Parathyroid adenoma (tissue), 2 donors: Measurements from ENCODE around the gene ACSBG1.

ENCODE experiments used
- H2AFZ ChIP-seq: fragments of 300-600 bp; sonication (generic); one replicate; pipeline ENCODE4 v1.7.0; 2017; ENCODE audit warnings: antibody characterized with exemption, mild to moderate bottlenecking
- H3K27ac ChIP-seq: fragments of 300-600 bp; sonication (generic); one replicate; pipeline ENCODE4 v1.7.0; 2017
- H3K27me3 ChIP-seq: fragments of 300-600 bp; sonication (generic); one replicate; pipeline ENCODE4 v1.7.0; 2017; ENCODE audit warnings: low read length; ENCODE audit not compliant: control insufficient read depth, insufficient read depth
- H3K36me3 ChIP-seq: fragments of 300-600 bp; sonication (generic); one replicate; pipeline ENCODE4 v1.7.0; 2017; ENCODE audit warnings: low read length; ENCODE audit not compliant: control insufficient read depth, insufficient read depth
- H3K4me1 ChIP-seq: fragments of 300-600 bp; sonication (generic); one replicate; pipeline ENCODE4 v1.7.0; 2017; ENCODE audit warnings: control low read depth
- H3K4me2 ChIP-seq: fragments of 300-600 bp; sonication (generic); one replicate; pipeline ENCODE4 v1.7.0; 2017; ENCODE audit warnings: low read length
- H3K4me3 ChIP-seq: fragments of 300-600 bp; sonication (generic); one replicate; pipeline ENCODE4 v1.7.0; 2017; ENCODE audit warnings: low read depth, low read length
- H3K79me2 ChIP-seq: fragments of 300-600 bp; sonication (generic); one replicate; pipeline ENCODE4 v1.7.0; 2017; ENCODE audit warnings: control low read depth
- H3K9ac ChIP-seq: fragments of 300-600 bp; sonication (generic); one replicate; pipeline ENCODE4 v1.7.0; 2017; ENCODE audit warnings: mild to moderate bottlenecking
- H3K9me3 ChIP-seq: fragments of 300-600 bp; sonication (generic); one replicate; pipeline ENCODE4 v1.7.0; 2017; ENCODE audit warnings: low read length; ENCODE audit not compliant: control insufficient read depth
- CTCF ChIP-seq: fragments of 300-600 bp; sonication (generic); IDR thresholded peaks from one replicate; pipeline ENCODE4 v1.7.0; 2017; ENCODE audit warnings: antibody characterized with exemption, mild to moderate bottlenecking
- donor health status: primary hyperparathyroidism.

Gene ACSBG1

GRCh38 chr15:78208887-78209645 is 25.3 kb downstream of the ACSBG1 start:
- TF ChIP-seq CTCF, result no peak
- H3K27me3 ChIP-seq, result no peaks in the 10 kb centered on the region
- peak overlapping the region; percentile 66 for H2AFZ ChIP-seq
- peak overlapping the region; percentile 73 for H3K27ac ChIP-seq
- no peaks in the 10 kb centered on the region for H3K36me3 ChIP-seq
- peaks cover 17% of the 10 kb centered on the region for H3K4me1 ChIP-seq
- H3K79me2 ChIP-seq, result no peaks in the 10 kb centered on the region
- H3K4me2 ChIP-seq, result no peak overlapping the region
- no peak overlapping the region for H3K4me3 ChIP-seq
- H3K9me3 ChIP-seq, result no peaks in the 10 kb centered on the region
- H3K9ac ChIP-seq, result no peak overlapping the region

- no peak overlapping the region for H3K27ac ChIP-seq
- H3K4me1 ChIP-seq, result peaks cover 17% of the 10 kb centered on the region
These were observed 26.0 kb downstream of the ACSBG1 start for GRCh38 chr15:78208341-78208844.

GRCh38 chr15:78207641-78208340 is 26.6 kb downstream of the ACSBG1 start:
- no peak overlapping the region for H3K9ac ChIP-seq
- H3K9me3 ChIP-seq, result no peaks in the 10 kb centered on the region
- no peak overlapping the region for H3K27ac ChIP-seq
- no peak overlapping the region for H3K4me3 ChIP-seq
- H3K4me1 ChIP-seq, result peaks cover 17% of the 10 kb centered on the region
- no peaks in the 10 kb centered on the region for H3K27me3 ChIP-seq
- no peaks in the 10 kb centered on the region for H3K79me2 ChIP-seq
- H3K36me3 ChIP-seq, result no peaks in the 10 kb centered on the region
- no peak overlapping the region for H3K4me2 ChIP-seq
- H2AFZ ChIP-seq, result no peak overlapping the region
- TF ChIP-seq CTCF, result no peak

More at GRCh38 chr15:78208341-78208844, 26.0 kb downstream of the ACSBG1 start:
- Histone ChIP-seq H3K4me3 (no peak overlapping the region), H3K36me3 (no peaks in the 10 kb centered on the region), H3K4me2 (no peak overlapping the region), H3K9me3 (no peaks in the 10 kb centered on the region), H3K27me3 (no peaks in the 10 kb centered on the region), H3K79me2 (no peaks in the 10 kb centered on the region), H2AFZ (no peak overlapping the region), H3K9ac (no peak overlapping the region)
- TF ChIP-seq CTCF, result no peak

DNA sequence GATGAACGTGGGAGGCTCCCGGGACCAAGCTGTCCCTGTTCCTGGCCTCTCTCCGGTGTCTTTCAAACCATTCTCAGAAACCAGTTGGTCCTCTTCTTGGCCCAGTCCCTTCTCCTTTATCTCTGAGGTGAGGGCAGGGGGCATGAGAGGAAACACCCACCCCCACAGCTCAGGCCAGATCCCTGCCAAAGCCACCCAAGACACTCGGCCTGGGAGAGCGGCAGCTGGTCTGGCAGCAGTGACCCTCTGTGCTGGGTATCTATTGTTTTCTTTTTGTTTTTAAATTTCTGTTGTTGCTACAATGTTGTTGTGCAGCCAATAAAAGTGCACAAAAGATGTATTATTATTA is 27.3 kb downstream of the ACSBG1 start:
- Histone ChIP-seq H3K4me2 (no peak overlapping the region), H3K9ac (no peak overlapping the region), H3K79me2 (no peaks in the 10 kb centered on the region), H2AFZ (peak overlapping the region; percentile 42), H3K27me3 (no peaks in the 10 kb centered on the region), H3K9me3 (no peaks in the 10 kb centered on the region), H3K4me1 (peaks cover 17% of the 10 kb centered on the region), H3K27ac (no peak overlapping the region), H3K36me3 (no peaks in the 10 kb centered on the region), H3K4me3 (no peak overlapping the region)
- TF ChIP-seq CTCF, result no peak
